Nephron (organoid): ENCODE data around the gene UBE3C.

ENCODE experiments used
- H3K27ac Mint-ChIP-seq, 3 experiments: 2 replicates each; pipeline ENCODE4 v1.8.0; 2020; ENCODE audit warnings: mixed read lengths in 3 of 3, mild to moderate bottlenecking in 2 of 3, moderate library complexity in 1 of 3
- H3K27me3 Mint-ChIP-seq: 2 replicates; pipeline ENCODE4 v1.8.0; 2021; ENCODE audit warnings: low read depth, mild to moderate bottlenecking, moderate library complexity, mixed read lengths
- H3K36me3 Mint-ChIP-seq: 2 replicates; pipeline ENCODE4 v1.8.0; 2020; ENCODE audit warnings: low read depth, mixed read lengths
- H3K4me1 Mint-ChIP-seq: 2 replicates; pipeline ENCODE4 v1.8.0; 2020; ENCODE audit warnings: mixed read lengths
- H3K4me3 Mint-ChIP-seq, 3 experiments: 2 replicates each; pipeline ENCODE4 v1.8.0; 2020; ENCODE audit warnings: mild to moderate bottlenecking in 3 of 3, mixed read lengths in 3 of 3, moderate library complexity in 2 of 3
- H3K9me3 Mint-ChIP-seq: 2 replicates; pipeline ENCODE4 v1.8.0; 2020; ENCODE audit warnings: mixed read lengths
- TF ChIP-seq, protein P1 (sequence below), 3 experiments: fragments of 200-600 bp; sonication (generic); IDR thresholded peaks; one replicate each; pipeline ENCODE4 v1.5.0; 2021; ENCODE audit warnings: antibody characterized with exemption in 3 of 3; ENCODE audit not compliant: unreplicated experiment in 3 of 3

The UBE3C gene

DNA sequence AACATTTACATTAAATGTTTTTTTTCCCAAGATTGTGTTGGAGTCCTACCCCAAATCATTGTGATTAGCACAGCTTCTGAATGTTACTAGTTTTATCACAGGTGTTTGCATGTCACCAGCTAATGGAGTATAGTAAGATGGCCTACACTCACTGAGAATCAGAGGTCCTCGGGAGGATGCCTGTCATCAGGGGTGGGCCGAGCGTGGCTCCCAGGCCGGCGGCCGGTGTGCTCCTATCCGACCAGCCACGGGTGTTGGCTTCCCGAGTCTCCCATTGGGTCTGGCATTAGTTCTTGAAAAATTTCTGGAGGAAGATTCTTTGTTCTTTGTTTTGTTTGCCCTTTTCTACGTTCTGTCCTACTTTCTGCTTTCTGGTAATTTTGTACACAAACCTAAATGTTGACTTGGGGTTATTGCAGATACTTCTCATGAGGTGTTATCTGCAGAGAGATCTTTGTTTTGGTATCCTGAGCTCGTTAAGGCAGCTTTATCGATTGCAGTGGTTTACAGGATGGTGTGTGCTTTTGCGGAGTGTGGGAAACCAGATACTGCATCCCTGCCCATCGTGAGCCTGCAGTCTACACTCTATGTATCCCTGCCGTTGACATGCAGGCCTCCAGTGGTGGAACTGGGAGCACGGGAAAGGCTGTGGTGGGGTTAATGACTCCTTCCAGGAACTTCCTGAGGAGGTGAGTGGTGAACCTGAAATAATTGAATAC, 130.8 kb downstream of the UBE3C start:
- H3K9me3 Mint-ChIP-seq, result no peaks in the 10 kb centered on the region

DNA sequence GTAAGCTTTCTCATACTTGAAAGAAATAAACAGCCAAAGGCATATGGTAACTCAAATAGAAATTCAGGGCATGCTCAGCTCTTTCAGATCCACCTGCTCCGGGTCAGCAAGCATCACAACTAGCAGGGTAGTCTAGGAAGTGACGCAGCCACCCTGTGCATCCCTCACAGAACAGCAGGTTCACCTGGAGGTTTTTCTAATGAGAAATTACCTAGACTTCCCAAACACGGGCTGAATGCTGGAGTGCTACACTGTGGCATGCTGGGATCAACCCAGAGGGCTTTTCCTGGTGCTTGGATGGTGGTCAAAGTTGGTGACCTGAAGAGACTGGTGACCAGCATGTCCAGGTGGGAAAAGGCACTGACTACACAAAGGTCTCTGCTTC, 131.3 kb downstream of the UBE3C start:
- TF ChIP-seq, protein P1, sequence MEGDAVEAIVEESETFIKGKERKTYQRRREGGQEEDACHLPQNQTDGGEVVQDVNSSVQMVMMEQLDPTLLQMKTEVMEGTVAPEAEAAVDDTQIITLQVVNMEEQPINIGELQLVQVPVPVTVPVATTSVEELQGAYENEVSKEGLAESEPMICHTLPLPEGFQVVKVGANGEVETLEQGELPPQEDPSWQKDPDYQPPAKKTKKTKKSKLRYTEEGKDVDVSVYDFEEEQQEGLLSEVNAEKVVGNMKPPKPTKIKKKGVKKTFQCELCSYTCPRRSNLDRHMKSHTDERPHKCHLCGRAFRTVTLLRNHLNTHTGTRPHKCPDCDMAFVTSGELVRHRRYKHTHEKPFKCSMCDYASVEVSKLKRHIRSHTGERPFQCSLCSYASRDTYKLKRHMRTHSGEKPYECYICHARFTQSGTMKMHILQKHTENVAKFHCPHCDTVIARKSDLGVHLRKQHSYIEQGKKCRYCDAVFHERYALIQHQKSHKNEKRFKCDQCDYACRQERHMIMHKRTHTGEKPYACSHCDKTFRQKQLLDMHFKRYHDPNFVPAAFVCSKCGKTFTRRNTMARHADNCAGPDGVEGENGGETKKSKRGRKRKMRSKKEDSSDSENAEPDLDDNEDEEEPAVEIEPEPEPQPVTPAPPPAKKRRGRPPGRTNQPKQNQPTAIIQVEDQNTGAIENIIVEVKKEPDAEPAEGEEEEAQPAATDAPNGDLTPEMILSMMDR (IDR thresholded peaks at IDR 0.05; ENCODE audit: unreplicated experiment in 3 of 3), result no peak
- Mint-ChIP-seq H3K4me3 (no peak overlapping the region), H3K27me3 (no peaks in the 10 kb centered on the region), H3K36me3 (peaks cover 49% of the 10 kb centered on the region), H3K27ac (no peak overlapping the region), H3K4me1 (peaks cover 13% of the 10 kb centered on the region), H3K9me3 (no peaks in the 10 kb centered on the region)

More for the DNA sequence above, 130.8 kb downstream of the UBE3C start:
- TF ChIP-seq, protein P1 (IDR thresholded peaks at IDR 0.05; ENCODE audit: unreplicated experiment in 3 of 3), result no peak
- H3K4me3 Mint-ChIP-seq, result no peak overlapping the region
- H3K27me3 Mint-ChIP-seq, result no peaks in the 10 kb centered on the region
- no peak overlapping the region for H3K27ac Mint-ChIP-seq
- peaks cover 13% of the 10 kb centered on the region for H3K4me1 Mint-ChIP-seq
- H3K36me3 Mint-ChIP-seq, result peaks cover 52% of the 10 kb centered on the region

DNA sequence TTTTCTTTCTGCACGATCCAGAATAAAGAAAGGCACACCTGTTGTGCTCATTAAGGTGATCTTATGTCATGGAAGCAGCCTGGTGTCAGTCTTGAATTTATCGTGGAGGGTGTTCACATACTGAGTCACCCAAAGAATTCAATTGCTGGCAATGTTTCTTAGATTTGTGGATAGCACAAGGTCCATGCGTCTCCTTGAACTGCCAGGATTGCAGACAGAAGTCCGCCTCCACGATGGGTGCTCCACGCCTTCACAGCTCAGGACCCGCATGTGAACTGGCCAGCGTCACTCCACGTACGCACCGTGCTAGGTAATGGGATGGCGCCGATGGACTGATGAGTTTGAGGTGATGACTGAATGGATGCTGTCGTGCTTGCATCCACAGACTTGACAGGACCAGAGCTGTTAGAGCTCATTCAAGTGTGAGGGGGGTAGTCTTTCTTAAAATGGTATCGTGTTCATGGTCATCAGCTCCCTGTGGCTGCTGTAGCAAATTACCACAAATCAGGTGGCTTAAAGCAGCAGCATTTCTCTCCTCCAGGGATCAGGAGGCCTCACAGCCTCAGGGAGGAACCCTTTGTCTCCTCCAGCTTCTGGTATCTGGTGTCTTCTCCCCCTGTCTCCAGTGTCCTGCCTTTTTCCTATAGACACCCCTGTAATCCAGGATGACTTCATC, 132.7 kb downstream of the UBE3C start:
- peaks cover 40% of the 10 kb centered on the region for H3K36me3 Mint-ChIP-seq
- no peaks in the 10 kb centered on the region for H3K9me3 Mint-ChIP-seq

DNA sequence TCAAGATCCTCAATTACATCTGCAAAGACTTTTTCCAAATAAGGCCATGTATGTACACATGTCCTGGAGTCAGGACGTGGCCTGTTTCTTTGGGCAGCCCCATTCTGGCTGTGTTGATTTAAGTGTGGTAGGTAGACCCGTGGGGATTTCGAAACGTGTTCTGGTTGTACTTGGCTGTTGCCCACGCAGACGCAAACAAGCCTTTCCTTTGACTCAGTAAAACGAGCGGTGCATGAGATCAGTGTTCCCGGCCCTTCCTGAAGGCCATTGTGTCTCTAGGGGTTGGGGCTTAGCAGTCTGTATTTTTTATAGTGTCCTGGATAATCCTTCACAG, 133.2 kb downstream of the UBE3C start:
- H3K4me3 Mint-ChIP-seq, result no peak overlapping the region
- peaks cover 39% of the 10 kb centered on the region for H3K36me3 Mint-ChIP-seq
- H3K27ac Mint-ChIP-seq, result peak overlapping the region; percentile 20 to 30 (median 27)
- peaks cover 13% of the 10 kb centered on the region for H3K4me1 Mint-ChIP-seq
- TF ChIP-seq, protein P1 (IDR thresholded peaks at IDR 0.05; ENCODE audit: unreplicated experiment in 3 of 3), result no peak
- no peaks in the 10 kb centered on the region for H3K9me3 Mint-ChIP-seq
- H3K27me3 Mint-ChIP-seq, result no peaks in the 10 kb centered on the region

More for the DNA sequence above, 132.7 kb downstream of the UBE3C start:
- Mint-ChIP-seq H3K27me3 (no peaks in the 10 kb centered on the region), H3K4me3 (no peak overlapping the region), H3K27ac (peak overlapping the region; percentile 20 to 30 (median 27)), H3K4me1 (peaks cover 13% of the 10 kb centered on the region)
- TF ChIP-seq, protein P1 (IDR thresholded peaks at IDR 0.05; ENCODE audit: unreplicated experiment in 3 of 3), result no peak

DNA sequence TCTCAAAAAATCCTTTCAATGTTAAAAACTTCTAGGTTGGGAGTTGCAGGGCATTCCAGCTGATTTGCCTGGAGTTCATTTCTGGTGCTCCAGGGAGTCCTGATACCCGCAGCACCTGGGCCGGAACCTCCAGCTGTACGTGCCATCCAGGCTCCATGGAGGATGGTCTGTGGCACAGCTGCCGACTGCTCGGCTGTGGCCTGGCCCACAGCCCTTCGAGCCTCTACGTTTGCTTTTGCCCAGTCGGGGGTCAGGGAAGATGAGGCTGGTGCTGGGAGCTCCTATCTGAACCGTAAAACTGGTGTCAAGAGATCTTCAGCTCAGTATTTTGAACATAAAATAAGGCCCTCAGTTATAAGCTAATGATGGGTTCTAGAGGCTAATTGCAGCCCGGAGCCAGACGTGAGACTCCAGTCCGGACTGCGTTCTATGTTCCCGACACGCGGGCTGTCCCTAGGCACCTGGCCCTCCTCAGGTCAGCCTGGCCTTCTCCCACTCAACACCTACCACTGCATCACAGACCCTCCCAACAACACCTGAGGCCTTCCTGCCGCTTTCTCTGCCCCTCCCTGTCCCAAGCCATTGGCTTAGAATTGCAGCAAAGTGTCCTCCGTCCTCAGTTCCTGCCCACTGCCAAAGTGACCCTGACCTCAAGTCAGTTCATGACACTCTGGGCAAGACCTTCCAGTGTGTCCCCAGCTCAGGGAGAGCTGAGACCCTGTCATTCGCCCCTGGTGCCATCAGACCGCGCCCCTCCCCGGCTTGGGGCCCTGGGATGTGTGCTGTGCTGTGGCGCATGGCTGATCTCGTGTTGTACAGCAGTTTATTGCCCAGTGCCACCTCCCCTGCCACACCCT, 133.9 kb downstream of the UBE3C start:
- no peaks in the 10 kb centered on the region for H3K27me3 Mint-ChIP-seq
- TF ChIP-seq, protein P1 (IDR thresholded peaks at IDR 0.05; ENCODE audit: unreplicated experiment in 3 of 3), result no peak
- H3K36me3 Mint-ChIP-seq, result peaks cover 36% of the 10 kb centered on the region
- no peaks in the 10 kb centered on the region for H3K9me3 Mint-ChIP-seq
- H3K4me1 Mint-ChIP-seq, result peaks cover 13% of the 10 kb centered on the region
- H3K4me3 Mint-ChIP-seq, result no peak overlapping the region
- H3K27ac Mint-ChIP-seq, result peak overlapping the region in 1 of 3 experiments; percentile 30
